RCC 7860 (cell line): ENCODE data around the gene PLA2G4C.

ENCODE experiments used
- DNase-seq: peaks from one replicate; pipeline ENCODE4 v3.0.0-alpha.2; 2015; ENCODE audit warnings: low spot score
- FAIRE-seq: peaks from 2 replicates; lab custom pipeline; 2012; peaks lifted over from hg19 to GRCh38; lab: Jason Lieb, UNC

Gene PLA2G4C

GRCh38 chr19:48110350-48110966, at the start of gene PLA2G4C:
TSS of gene PLA2G4C (minus strand) at chr19:48110817. CDS start at chr19:48106529, 4,288 bp downstream.
- FAIRE-seq (peak; percentile 4), DNase-seq (peak; percentile 78)

- DNase-seq (no peak), FAIRE-seq (no peak)
These were observed 47.7 kb upstream of the PLA2G4C start for GRCh38 chr19:48158210-48158790.

GRCh38 chr19:48154003-48154402, 43.4 kb upstream of the PLA2G4C start:
- FAIRE-seq (no peak), DNase-seq (no peak)

GRCh38 chr19:48152551-48152950, 41.9 kb upstream of the PLA2G4C start:
- peak; percentile 36 for FAIRE-seq
- peak; percentile 18 for DNase-seq

GRCh38 chr19:48149430-48149829, 38.8 kb upstream of the PLA2G4C start:
- DNase-seq (no peak), FAIRE-seq (no peak)

GRCh38 chr19:48148576-48148975, 38.0 kb upstream of the PLA2G4C start:
- FAIRE-seq (no peak), DNase-seq (no peak)

GRCh38 chr19:48147597-48148175, 37.1 kb upstream of the PLA2G4C start:
- DNase-seq: no peak
- no peak for FAIRE-seq

- DNase-seq: no peak
- no peak for FAIRE-seq
These were observed 28.4 kb upstream of the PLA2G4C start for GRCh38 chr19:48139053-48139452.

- FAIRE-seq (no peak), DNase-seq (no peak)
These were observed 26.8 kb upstream of the PLA2G4C start for GRCh38 chr19:48137411-48137810.

- no peak for FAIRE-seq
These were observed 25.9 kb upstream of the PLA2G4C start for GRCh38 chr19:48136547-48136946.

GRCh38 chr19:48135411-48135810, 24.8 kb upstream of the PLA2G4C start:
- no peak for DNase-seq
- FAIRE-seq: no peak

More at GRCh38 chr19:48136547-48136946, 25.9 kb upstream of the PLA2G4C start:
- DNase-seq: no peak

- FAIRE-seq: no peak
- DNase-seq: no peak
These were observed 22.5 kb upstream of the PLA2G4C start for GRCh38 chr19:48133094-48133493.

GRCh38 chr19:48127561-48127960, 16.9 kb upstream of the PLA2G4C start:
- no peak for DNase-seq

GRCh38 chr19:48123907-48124651, 13.5 kb upstream of the PLA2G4C start:
- no peak for DNase-seq
- no peak for FAIRE-seq

More at GRCh38 chr19:48127561-48127960, 16.9 kb upstream of the PLA2G4C start:
- no peak for FAIRE-seq

GRCh38 chr19:48122421-48122820, 11.8 kb upstream of the PLA2G4C start:
- DNase-seq (no peak), FAIRE-seq (no peak)

GRCh38 chr19:48121909-48122371, 11.3 kb upstream of the PLA2G4C start:
- FAIRE-seq: no peak
- DNase-seq: no peak

GRCh38 chr19:48121066-48121465, 10.4 kb upstream of the PLA2G4C start:
- DNase-seq: no peak
- FAIRE-seq: no peak

GRCh38 chr19:48120505-48120904, 9.9 kb upstream of the PLA2G4C start:
- DNase-seq (no peak), FAIRE-seq (no peak)

GRCh38 chr19:48118131-48118517, 7.5 kb upstream of the PLA2G4C start:
- no peak for DNase-seq
- no peak for FAIRE-seq

GRCh38 chr19:48117515-48118130, 7.0 kb upstream of the PLA2G4C start:
- no peak for FAIRE-seq

More at GRCh38 chr19:48117515-48118130, 7.0 kb upstream of the PLA2G4C start:
- DNase-seq: no peak
